GM18873 (cell line): ENCODE measurements around the gene SEMA5B.

ENCODE experiments used
- ATAC-seq: cut with Tn5 transposase; IDR thresholded peaks from one replicate; pipeline ENCODE4 v1.9.1; 2021; ENCODE audit warnings: mild to moderate bottlenecking, moderate library complexity, moderate number of reproducible peaks; ENCODE audit not compliant: unreplicated experiment, low FRiP score

SEMA5B gene

DNA sequence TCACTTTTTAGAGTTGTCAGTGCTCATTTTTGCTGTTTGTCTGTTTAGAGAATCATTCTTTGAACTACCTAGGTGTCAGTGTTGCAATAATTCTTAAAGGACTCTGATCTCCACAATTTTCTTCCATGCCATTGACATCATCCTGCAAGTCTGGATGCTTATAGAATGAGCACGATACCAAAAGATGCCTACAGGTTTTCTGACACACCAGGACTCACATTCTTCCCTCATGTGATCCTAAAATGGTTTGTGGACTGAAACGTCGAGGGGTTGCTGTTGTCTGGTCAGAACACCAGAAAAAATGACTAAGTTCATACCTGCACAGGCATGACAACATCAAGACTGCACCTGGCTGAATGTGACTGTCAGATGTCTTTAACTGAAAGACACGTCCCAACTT, 95.9 kb downstream of the SEMA5B start:
- no peak for ATAC-seq

DNA sequence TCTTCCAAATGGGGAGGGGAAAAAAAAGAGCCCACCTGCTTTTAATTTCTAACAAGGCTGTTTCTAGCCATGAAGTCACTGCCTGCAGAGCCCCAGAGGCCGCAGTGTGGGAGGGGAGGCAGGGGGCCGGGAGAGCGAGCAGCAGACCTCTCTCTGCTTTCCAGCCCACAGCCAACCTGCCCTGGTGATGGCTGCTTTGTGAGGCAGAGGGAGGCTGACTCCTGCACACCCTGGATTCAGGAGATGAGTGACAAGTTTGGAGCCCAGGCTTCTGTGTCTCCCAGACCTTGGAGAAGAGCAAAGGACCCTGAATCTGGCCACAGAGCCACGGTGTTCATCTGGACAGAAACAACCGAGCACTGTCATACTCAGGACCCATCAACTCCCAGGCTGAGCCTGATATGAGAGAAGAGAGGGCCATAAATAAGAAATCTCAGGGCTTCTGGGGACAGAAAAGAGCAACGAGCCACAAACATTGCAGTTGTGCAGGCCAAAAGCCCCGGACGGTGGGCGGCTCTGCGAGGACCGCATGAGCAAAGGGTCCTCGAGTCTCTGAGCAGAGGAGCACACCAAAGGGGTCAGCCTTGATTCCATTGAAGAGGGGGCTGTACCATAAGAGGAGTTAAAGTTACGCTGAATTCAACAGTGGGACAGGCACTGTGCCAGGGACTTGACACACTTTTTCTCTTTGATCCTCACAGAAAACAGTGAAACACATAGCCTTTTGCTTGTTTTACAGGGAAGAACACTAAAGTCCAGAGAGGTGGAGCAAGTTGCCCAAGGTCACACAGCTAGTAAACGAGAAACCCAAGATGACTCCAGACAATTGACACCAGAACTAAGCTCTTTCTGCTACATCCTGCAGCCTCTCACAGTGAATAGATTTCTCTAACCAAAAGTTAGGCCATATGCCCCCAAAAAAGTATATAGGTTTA, 97.2 kb downstream of the SEMA5B start:
- no peak for ATAC-seq

DNA sequence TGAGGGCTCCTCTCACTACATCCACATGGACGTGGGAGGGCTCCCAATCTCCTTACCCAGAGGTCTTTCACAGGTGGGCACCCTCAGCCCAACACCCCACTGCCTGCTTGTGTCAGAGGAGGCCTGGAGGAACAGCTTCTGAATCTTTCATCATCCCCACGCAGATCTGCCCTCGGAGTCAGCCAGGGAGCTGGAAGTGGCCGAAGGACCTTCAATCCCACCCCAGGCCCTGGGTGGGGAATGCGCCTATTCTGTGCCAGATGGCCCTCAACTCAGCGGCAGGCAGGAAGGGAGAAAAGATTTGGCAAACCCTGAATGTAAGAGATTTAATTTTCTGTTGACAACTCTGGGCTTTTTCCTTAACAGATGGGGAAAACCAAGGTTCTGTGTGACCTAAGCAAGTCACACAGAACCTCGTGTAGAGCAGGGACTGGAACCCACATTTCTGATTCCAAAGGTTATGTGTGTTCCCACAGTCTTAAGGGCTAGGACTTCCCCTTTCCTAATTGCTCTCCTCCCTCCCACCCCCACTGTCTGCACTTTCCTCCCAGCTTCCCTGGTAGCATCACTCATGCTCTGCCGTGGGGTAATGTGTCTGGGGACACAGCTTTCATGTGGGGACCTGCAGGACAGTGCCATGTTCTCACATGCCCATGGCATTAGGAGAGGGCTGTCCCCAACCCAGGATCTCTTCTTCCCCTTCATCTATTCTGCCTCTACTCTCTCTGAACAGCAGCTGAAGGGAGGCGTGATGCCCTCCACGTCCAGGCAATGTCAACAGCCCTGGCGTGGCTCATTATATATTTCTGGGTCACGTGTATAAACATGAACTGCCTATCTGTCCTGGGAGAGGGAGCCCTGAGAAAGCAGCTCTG, 98.1 kb downstream of the SEMA5B start:
- no peak for ATAC-seq

DNA sequence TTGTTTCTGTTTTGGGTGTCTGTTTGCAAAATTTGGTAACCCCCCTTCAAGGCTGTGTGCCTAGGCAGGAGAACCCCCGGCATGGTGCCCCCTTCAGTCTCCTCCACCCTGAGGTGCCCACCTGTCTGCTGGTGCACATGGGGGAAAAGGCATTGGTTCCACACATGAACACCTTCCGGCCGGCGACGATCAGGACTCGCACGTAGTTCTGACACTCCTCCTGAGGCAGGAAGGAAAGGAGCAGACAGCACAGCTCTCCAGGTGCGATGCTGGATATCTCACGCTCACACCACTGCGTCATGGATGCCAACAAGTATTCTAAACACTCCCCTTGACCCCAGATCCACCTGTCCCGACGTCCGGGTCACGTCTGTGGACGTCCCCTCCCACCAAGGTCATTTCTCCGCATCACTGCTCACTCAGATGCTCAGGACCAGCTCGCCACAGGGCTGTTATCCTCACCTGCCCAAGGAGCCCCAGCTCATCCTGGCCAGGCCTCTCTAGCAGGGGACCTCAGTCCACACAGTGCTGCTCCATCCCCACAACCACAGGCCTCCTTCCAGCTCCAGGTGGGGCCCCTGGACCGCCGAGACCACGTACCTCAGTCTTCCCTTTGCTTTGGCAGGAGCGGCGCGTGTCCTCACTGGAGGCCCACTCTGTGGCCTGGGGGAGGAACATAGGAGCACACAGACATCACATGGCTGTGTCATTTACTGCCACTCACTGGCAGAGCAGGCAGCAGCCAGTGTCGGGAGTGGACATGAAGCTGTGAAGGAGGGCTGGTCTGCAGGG, 99.0 kb downstream of the SEMA5B start:
- ATAC-seq, result no peak

DNA sequence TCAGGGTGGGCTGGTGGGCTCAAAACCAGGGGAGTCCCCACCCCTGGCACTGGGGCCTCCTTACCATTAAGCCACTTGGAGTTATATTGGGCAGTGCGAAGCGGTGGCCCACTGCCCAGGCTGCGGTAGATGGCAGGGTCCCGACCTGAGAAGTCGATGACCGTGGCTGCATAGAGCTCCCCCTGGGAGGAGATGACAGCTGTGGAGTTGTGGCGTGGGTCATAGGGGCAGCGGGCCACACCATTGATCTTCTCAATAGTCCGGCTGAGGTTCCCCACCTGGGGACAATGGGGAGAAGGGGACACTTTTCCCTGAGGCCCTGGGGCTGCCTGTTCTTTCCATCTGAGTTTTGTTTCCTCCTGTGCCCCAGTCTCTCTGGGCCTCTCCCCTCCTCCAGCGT, 99.8 kb downstream of the SEMA5B start:
- ATAC-seq, result no peak

DNA sequence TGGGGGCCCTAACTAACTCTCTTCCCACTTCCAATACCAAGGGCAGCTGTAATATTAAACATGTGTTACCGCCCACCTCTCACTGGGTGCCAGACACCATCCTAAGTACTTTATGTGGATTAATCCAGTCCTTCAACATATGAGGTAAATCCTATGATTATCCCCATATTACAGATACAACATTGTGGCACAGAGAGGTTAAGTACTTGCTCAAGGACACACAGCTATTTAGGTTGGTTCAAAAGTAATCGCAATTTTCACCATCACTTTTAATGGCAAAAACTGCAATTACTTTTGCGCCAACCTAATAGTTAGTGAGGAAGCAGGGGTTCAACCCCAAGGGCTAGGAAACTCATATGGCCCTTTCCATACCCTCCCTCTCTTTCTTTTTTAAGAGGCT, 100.8 kb downstream of the SEMA5B start:
- no peak for ATAC-seq

DNA sequence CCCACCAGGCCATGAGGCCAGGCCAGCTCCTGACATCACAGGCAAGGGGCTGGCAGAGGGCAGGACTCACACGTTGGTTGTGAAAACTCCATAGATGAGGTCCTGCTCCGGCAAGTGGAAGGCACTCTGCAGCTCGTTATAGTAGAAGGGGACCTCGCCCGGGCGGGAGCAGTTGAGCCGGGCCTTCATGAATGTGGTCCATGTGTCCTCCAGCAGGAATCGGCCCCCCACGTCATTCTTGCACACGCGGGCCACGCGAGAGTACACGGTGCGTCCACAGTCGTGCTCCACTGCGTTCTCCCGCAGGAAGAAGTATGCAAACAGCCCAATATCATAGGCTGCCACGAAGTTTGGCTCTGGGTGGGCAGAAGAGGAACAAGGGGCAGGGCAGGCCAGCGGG, 101.2 kb downstream of the SEMA5B start:
- ATAC-seq, result no peak

DNA sequence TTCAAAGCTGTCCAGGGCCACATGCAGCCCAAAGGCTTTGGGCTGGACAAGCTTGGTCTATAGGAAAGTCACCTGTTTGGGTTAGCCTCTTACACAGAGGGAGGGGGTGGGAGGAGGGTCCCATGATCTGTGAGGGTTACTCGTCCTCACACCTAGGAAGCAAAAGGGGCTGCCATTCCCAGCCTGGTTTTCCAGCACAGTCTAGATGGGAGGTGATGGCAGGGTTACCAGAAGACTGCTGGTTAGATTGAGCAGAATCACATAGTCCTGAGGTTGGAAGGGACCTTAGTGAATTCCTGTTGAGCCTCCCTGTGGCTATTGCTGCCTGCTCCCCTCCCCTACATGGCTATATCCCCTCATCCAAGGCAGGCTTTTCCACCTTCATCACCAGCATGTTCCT, 101.8 kb downstream of the SEMA5B start:
- no peak for ATAC-seq

DNA sequence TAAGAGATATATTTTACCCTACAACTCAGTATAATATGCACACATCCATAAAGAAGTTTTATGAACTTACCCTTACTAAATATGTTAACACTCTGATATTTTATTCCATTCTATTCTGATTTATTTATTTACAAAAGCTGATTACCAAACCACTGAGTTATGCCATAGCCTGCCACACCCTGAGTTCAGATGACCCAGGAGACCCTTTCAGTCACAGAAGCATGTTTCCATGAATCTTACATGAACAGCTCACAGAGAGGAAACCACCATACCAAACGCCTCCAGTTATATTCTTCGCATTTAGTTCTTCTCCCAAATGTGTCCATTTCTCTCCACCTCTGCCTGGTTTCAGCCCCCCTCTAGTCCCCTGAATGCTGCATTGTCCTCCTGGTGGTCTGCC, 103.5 kb downstream of the SEMA5B start:
- ATAC-seq, result no peak

DNA sequence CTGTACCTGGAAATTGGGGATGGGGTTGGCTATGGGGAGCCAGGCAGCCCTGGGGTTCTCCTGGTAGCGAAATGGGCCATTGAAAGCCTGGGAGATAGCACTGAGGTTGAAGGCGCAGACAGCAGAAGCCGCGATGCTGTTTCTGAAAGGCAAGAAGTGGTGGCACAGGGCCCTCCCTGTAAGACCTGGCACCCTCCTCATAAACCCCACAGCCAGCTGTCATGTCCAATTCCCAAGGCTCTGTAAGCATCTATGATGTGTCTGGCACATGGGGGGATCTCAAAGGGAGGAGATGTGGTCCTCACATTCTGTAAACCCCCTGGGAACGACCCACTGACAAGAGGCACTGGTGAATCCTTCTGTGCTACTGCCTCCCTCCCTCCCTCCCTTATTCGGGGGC, 104.0 kb downstream of the SEMA5B start:
- no peak for ATAC-seq

DNA sequence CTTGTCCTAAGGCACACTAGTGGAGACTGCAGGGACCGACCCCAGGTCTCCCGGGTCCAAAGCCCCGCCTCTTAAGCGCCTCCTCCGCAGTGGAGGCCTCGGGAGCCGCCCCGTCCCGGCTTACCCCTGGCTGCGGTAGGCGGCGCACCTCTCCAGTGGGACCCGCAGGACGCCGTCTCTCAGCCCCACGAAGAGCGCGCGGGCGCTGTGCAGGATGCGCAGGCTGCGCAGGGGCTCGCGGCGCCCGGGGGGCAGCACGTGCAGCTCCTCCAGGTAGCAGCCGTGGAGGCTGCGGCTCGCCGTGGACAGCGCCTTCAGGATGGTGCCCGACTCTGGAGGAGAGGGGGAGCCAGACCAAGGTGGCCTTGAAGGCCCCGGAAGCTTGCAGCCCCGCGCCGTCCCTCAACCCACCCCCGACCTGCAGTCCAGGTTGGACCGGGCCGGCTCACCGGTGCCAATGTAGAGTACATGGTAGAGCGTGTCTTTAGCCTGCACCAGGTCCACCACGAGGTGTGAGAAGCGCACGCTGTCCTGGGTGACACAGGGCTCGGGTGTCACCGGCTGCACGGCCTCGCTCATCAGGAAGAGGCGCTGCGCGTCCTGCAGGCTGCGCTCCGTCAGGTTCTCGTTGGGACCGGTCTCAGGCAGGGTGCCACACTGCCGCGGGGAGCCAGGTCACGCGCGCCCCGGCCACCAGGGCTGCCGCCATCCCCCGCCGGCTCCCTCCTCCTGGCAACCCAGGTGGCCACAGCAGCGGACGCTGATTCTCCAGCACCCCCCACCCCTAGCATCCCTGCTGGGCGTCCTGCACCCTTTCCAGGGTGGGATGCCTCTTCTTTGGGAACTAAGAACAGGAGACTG, 105.5 kb downstream of the SEMA5B start:
- ATAC-seq, result no peak

DNA sequence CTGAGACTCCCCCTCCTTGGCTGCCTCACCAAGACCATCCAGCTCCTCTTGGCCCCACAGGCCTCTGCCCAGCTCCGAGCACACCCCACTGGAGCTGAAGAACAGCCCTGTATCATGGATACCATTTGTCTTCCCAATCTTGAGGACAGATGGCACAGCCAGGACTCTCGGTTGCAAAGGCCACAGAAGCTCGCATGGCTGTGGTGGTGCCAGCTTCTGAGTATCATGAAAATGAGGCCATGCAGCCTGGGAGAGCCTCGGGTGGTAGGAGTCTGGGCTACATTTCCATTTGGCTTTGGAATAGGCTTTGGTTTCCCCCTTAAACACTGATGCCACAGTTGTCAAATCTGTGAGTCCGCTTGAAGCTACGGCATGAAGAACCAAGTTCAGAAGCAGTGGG, 106.6 kb downstream of the SEMA5B start:
- no peak for ATAC-seq

DNA sequence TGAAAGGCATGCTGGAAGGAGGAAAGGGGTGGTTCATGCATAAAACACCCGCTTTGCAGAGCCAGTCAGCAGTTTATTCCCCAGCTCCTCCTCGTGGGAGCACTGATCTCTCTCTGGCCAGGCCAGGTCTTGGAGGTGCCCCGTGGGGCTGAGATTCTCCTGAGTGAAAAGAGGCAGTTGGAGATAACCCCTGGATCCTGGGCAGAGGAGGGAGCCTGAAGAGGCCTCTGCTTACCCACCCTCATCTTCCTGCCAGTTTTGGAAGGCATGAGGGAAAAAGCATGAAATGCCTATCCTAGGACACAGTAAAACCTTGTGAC, 108.3 kb downstream of the SEMA5B start:
- no peak for ATAC-seq

DNA sequence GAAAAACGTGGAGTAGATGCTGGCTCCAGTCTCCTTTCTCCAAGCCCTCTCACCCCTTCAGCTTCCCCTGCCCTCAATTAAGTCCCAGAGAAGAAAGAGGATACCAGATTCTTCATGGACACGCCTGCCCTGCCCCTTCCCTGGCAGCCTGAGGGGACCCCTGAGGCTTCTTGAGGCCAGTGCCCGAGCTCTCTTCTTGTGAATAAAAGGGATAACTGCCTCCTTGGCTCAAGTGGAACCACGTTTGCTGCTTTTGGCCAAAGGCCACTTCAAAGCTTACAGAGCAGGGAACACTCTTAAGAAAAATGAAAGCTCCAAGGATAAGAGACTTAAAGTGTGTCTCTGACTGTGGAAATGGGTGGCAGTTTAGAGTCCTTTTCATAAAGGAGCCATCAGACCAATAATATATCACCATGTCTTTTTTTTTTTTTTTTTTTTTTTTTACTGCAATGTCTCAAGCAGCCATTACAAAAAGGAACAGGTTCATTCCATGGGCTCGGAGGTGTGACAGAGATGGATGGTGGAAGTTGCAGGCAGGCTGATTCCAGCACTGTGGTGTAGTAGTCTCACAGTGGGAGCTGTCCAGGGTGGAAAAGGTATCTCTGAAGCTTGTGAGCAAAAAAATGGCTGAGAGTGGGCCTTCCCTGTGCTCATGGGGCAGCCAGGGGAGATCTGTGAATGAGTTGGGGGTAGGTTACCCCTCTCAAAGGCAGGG, 108.8 kb downstream of the SEMA5B start:
- ATAC-seq, result no peak

DNA sequence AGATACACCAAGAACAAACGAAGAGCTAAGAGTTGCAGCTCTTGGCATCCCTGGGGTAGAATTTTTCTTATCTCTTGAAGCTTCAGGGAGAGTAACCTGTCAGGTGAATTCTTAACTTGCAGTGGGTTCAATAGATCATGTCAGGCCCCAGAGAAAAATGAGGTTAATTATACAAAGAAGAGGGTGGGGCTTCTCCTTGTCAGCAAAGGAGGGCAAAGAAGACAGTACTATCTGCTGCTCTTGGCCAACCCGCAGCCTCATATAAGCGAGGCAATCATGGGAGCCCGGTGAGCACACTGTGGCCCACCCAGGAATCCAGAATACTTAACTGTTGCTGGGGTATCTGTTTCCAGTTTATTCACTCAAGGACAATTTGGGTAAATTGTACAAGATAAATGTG, 110.2 kb downstream of the SEMA5B start:
- ATAC-seq, result no peak

DNA sequence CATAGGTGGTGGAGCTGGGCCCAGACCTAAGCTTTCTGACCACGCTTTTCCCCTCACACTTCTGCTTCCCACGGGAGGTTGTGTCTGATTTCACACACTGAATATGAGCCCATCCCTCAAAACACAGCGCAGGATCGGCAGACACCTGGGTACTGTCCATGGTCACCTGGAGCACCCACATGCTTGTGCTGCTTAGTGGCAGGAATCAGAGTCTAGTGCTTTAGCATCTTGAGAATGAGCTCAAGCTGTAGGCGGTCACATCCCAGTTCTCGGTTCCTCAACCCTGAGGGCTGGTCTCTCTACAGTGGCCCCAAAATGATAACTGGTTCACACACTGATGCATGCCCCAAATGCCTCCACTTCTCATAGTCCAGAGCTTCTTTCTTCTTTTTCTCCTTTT, 111.0 kb downstream of the SEMA5B start:
- ATAC-seq, result no peak

DNA sequence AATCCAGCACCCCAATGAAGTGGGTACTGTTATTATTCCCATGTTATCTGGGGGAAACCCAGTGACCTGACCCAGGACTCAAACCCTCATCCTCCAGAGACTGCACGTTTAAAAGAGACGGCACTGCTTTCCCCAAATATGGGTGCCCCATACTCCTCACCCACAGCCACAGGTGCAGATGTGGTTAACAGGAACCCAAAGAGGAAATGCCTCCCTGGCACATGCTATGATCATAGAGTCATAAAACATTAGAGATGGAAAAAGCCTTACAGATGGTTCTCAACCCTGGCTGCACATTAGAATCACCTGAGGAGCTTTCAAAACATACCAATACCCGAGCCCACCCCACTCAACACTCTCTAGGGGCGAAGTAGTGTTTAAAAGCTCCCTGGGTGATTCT, 111.5 kb downstream of the SEMA5B start:
- no peak for ATAC-seq

DNA sequence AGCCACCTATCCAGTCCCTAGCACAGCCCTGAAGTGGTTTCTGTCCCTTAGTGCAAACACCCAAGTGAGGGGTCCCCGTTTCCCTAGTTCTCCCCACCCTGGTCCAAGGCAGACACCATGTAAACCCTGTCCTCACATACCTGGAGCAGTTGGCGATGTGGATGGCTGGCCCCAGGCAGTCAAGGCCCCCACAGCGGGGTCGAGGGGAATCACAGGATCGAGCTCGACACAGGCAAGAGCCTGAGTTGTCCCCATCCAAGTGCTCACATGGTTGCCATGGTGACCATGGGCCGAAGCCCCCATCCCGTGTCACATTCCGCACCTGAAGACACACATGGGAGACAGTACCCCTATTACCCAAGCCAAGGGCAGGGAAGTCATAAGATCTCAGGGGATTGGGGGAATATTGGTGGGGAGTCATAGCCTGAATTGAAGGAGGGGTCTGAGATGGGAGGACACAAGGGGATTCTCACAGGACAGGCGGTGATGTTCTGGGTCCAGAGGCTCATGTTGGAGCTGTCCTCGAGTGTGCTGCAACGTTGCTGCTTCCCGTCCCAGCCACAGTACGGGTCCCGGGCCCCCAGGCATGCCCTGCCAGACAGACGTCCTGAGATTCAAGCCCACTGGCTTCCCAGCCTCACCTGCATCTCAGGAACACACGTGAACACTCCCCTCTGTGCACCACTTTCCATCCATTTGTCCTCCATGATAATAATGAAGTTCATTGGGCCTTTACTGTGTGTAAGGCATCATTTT, 112.1 kb downstream of the SEMA5B start:
- no peak for ATAC-seq
